Astrocyte (in vitro differentiated cells and primary cell): Measurements from ENCODE around the gene AMPD1. TPM values are rescaled to one million over a fixed set of nuclear protein-coding genes. Genes with fewer than 3 reads are reported as not detected.

ENCODE experiments used
- DNase-seq: peaks from one replicate; pipeline ENCODE4 v3.0.0-alpha.2; 2010; ENCODE audit warnings: low read depth
- FAIRE-seq: peaks from 2 replicates; lab custom pipeline; 2011; peaks lifted over from hg19 to GRCh38; lab: Jason Lieb, UNC
- H2AFZ ChIP-seq: 2 replicates; pipeline ENCODE4 v1.6.0; 2012; ENCODE audit warnings: low read depth, low read length, inconsistent platforms
- H3K27ac ChIP-seq: 2 replicates; pipeline ENCODE4 v1.5.1; 2011; ENCODE audit warnings: low read depth, low read length, inconsistent platforms
- H3K27me3 ChIP-seq: 2 replicates; pipeline ENCODE4 v1.6.0; 2011; ENCODE audit warnings: low read length, inconsistent platforms; ENCODE audit not compliant: insufficient read depth
- H3K36me3 ChIP-seq: 2 replicates; pipeline ENCODE4 v1.5.1; 2011; ENCODE audit warnings: low read length, inconsistent platforms; ENCODE audit not compliant: insufficient read depth
- H3K4me1 ChIP-seq: 2 replicates; pipeline ENCODE4 v1.5.1; 2011; ENCODE audit warnings: low read length, inconsistent platforms; ENCODE audit not compliant: insufficient read depth
- H3K4me2 ChIP-seq: 2 replicates; pipeline ENCODE4 v1.6.0; 2012; ENCODE audit warnings: low read length, inconsistent platforms
- H3K4me3 ChIP-seq: 2 replicates; pipeline ENCODE4 v1.5.1; 2011; ENCODE audit warnings: low read depth, mild to moderate bottlenecking, low read length, inconsistent platforms; ENCODE audit not compliant: insufficient read depth
- H3K79me2 ChIP-seq: 2 replicates; pipeline ENCODE4 v1.6.0; 2012; ENCODE audit warnings: mild to moderate bottlenecking, low read length, inconsistent platforms; ENCODE audit not compliant: insufficient read depth
- H3K9ac ChIP-seq: 2 replicates; pipeline ENCODE4 v1.6.0; 2012; ENCODE audit warnings: mild to moderate bottlenecking, low read length, inconsistent platforms
- H3K9me3 ChIP-seq: 2 replicates; pipeline ENCODE4 v1.5.1; 2012; ENCODE audit warnings: low read depth, mild to moderate bottlenecking, low read length, inconsistent platforms; ENCODE audit not compliant: insufficient read depth
- H4K20me1 ChIP-seq: 2 replicates; pipeline ENCODE4 v1.6.0; 2012; ENCODE audit warnings: low read length, inconsistent platforms; ENCODE audit not compliant: insufficient read depth
- H3K27ac Mint-ChIP-seq: one replicate; pipeline ENCODE4 v1.8.0; 2021; ENCODE audit warnings: mild to moderate bottlenecking, mixed read lengths; ENCODE audit not compliant: unreplicated experiment
- H3K27me3 Mint-ChIP-seq: one replicate; pipeline ENCODE4 v1.8.0; 2021; ENCODE audit warnings: low read depth, mixed read lengths; ENCODE audit not compliant: unreplicated experiment
- H3K36me3 Mint-ChIP-seq: one replicate; pipeline ENCODE4 v1.8.0; 2021; ENCODE audit warnings: low read depth, mixed read lengths; ENCODE audit not compliant: unreplicated experiment
- H3K4me1 Mint-ChIP-seq: one replicate; pipeline ENCODE4 v1.8.0; 2021; ENCODE audit warnings: low read depth, mixed read lengths; ENCODE audit not compliant: unreplicated experiment
- H3K4me3 Mint-ChIP-seq: one replicate; pipeline ENCODE4 v1.8.0; 2021; ENCODE audit warnings: mild to moderate bottlenecking, moderate library complexity, mixed read lengths; ENCODE audit not compliant: unreplicated experiment
- H3K9me3 Mint-ChIP-seq: one replicate; pipeline ENCODE4 v1.8.0; 2021; ENCODE audit warnings: mild to moderate bottlenecking, mixed read lengths; ENCODE audit not compliant: unreplicated experiment
- EZH2 ChIP-seq: IDR thresholded peaks from 2 replicates; pipeline ENCODE4 v1.6.1; 2012; ENCODE audit warnings: mild to moderate bottlenecking, low read length, inconsistent platforms; ENCODE audit not compliant: insufficient read depth
- total RNA-seq: library from RNA; stranded (reverse); gene quantifications from 2 replicates; pipeline ENCODE4 v1.2.1, GENCODE V29; 2021
- TF ChIP-seq, protein P1 (sequence below): IDR thresholded peaks from 2 replicates; pipeline ENCODE4 v1.5.1; 2011; ENCODE audit warnings: low read depth, mild to moderate bottlenecking, inconsistent platforms, low read length, moderate library complexity; ENCODE audit not compliant: insufficient read depth

AMPD1 gene
- total RNA-seq, 1 donor from 2014 or later = not detected

DNA sequence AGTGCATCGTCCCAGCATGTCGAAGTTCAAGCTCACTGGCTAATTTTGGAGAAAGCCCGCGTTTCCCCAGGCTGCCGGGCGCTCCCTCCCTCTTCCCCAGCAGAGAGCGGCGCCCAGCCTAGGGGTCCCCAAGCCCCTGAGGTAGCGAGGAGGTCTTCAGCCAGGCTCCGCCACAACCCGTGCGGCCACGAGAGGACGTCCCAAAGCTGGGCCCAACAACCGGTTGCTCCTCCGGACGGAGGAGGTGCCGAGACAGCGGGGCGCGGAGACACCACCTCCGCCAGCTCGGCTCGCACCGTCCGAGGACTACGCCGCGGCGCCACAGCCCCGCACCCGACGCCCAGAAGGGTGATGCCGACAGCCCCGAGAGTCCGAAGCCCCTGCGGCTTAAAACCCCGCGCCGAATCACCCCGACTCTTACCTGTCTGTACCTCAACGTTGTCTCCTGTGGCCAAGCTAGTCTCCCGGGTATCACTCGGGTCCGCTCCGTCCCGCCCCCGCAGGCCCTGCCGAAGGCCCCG, 25.7 kb downstream of the AMPD1 start, which contains the start of gene DENND2C:
DENND2C (minus strand) TSS at position 488 of the 521 bp plus-strand sequence. CDS start 44,065 bp downstream, outside the sequence.
- TF ChIP-seq, protein P1, sequence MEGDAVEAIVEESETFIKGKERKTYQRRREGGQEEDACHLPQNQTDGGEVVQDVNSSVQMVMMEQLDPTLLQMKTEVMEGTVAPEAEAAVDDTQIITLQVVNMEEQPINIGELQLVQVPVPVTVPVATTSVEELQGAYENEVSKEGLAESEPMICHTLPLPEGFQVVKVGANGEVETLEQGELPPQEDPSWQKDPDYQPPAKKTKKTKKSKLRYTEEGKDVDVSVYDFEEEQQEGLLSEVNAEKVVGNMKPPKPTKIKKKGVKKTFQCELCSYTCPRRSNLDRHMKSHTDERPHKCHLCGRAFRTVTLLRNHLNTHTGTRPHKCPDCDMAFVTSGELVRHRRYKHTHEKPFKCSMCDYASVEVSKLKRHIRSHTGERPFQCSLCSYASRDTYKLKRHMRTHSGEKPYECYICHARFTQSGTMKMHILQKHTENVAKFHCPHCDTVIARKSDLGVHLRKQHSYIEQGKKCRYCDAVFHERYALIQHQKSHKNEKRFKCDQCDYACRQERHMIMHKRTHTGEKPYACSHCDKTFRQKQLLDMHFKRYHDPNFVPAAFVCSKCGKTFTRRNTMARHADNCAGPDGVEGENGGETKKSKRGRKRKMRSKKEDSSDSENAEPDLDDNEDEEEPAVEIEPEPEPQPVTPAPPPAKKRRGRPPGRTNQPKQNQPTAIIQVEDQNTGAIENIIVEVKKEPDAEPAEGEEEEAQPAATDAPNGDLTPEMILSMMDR = no peak
- TF ChIP-seq EZH2 = no peak
- Histone ChIP-seq H3K9me3 (no peaks in the 10 kb centered on the region), H3K36me3 (no peaks in the 10 kb centered on the region), H3K27ac (peak within 1 kb of the TSS; percentile 77), H3K4me3 (peak within 1 kb of the TSS; percentile 89), H3K4me1 (peaks cover 9% of the 10 kb centered on the region), H3K9ac (peak within 1 kb of the TSS; percentile 88), H3K27me3 (peaks cover 2% of the 10 kb centered on the region), H4K20me1 (no peaks in the 10 kb centered on the region), H2AFZ (peak within 1 kb of the TSS; percentile 98), H3K79me2 (no peaks in the 10 kb centered on the region), H3K4me2 (peak within 1 kb of the TSS; percentile 100)
- no peak for FAIRE-seq
- H3K27ac Mint-ChIP-seq = peak within 1 kb of the TSS; percentile 91
- H3K4me1 Mint-ChIP-seq = peaks cover 8% of the 10 kb centered on the region
- H3K4me3 Mint-ChIP-seq = peak within 1 kb of the TSS; percentile 94
- peaks cover 10% of the 10 kb centered on the region for H3K27me3 Mint-ChIP-seq
- no peaks in the 10 kb centered on the region for H3K36me3 Mint-ChIP-seq
- no peak for DNase-seq
- no peaks in the 10 kb centered on the region for H3K9me3 Mint-ChIP-seq

DNA sequence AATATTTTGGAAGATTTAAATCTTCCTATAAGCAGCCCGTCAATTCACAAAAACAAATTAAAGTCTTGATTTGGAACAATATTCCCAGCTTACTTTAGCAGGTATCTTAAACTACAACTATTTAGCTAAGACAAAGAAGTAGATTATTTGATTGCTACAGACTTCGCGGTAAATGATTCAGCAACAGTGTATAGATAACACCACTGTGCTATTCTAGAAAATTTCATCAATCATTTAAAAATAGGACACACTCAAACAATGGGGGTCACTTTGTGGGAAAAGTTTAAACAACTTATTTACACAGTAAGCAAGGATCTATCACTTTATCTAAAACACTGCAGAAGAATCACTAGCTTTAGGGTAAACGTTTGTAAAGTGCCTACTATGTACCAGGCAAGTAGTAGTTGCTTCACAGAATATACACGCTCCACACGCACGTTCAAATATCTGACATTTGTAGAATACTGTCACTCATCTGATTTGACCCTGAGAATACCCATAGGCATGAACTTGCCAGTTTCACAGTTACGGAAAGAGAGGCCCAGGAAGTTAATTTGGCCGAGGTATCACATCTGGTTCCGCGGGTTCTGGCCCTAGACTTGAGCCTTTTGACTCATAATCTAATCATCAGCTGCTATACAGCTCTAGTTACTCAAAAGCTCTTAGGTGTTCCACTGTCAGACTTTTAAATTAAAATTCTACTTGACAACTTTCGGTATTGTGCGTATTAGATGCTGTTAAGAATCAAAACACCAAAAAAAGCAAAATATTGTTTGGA, 26.4 kb downstream of the AMPD1 start:
- Histone ChIP-seq H3K4me3 (peak overlapping the region; percentile 89), H3K27me3 (no peaks in the 10 kb centered on the region), H3K36me3 (no peaks in the 10 kb centered on the region), H3K9me3 (no peaks in the 10 kb centered on the region), H4K20me1 (no peaks in the 10 kb centered on the region), H3K9ac (peak overlapping the region; percentile 88), H3K79me2 (no peaks in the 10 kb centered on the region), H2AFZ (peak overlapping the region; percentile 98), H3K4me2 (peak overlapping the region; percentile 100), H3K4me1 (peaks cover 9% of the 10 kb centered on the region), H3K27ac (peak overlapping the region; percentile 59)
- H3K4me3 Mint-ChIP-seq = peak overlapping the region; percentile 94
- FAIRE-seq (peak; percentile 20), DNase-seq (peak; percentile 48)
- H3K36me3 Mint-ChIP-seq = no peaks in the 10 kb centered on the region
- H3K4me1 Mint-ChIP-seq = peaks cover 8% of the 10 kb centered on the region
- H3K27ac Mint-ChIP-seq = peak overlapping the region; percentile 43
- no peaks in the 10 kb centered on the region for H3K9me3 Mint-ChIP-seq
- TF ChIP-seq EZH2 = no peak
- TF ChIP-seq, protein P1 = no peak
- peaks cover 5% of the 10 kb centered on the region for H3K27me3 Mint-ChIP-seq
